HepG2 (cell line): ENCODE results near the gene VPS37B. TPM values are rescaled to one million over a fixed set of nuclear protein-coding genes. Genes with fewer than 3 reads are reported as not detected.

ENCODE experiments used
- CAMTA2 ChIP-seq: sonication (generic); formaldehyde crosslinking; IDR thresholded peaks from 2 replicates; pipeline ENCODE4 v1.4.0; 2020; ENCODE audit warnings: mild to moderate bottlenecking, missing genetic modification reagents, borderline replicate concordance
- CENPX ChIP-seq: sonication (generic); formaldehyde crosslinking; IDR thresholded peaks from 2 replicates; pipeline ENCODE4 v1.9.0; 2021; ENCODE audit warnings: mild to moderate bottlenecking, missing genetic modification reagents, moderate library complexity
- NR2F6 ChIP-seq, 2 experiments: IDR thresholded peaks; 2 replicates each; pipeline ENCODE4 v1.6.1; 2016; ENCODE audit warnings: antibody characterized with exemption in 1 of 2, mild to moderate bottlenecking in 1 of 2
- PPARG ChIP-seq: conservative IDR thresholded peaks from 2 replicates; pipeline ENCODE4 v1.6.1; 2016; ENCODE audit warnings: missing biosample characterization, missing genetic modification reagents
- RAD21 ChIP-seq: fragments of 450-650 bp; formaldehyde crosslinking; IDR thresholded peaks from 2 replicates; pipeline ENCODE4 v1.5.0; 2020; ENCODE audit warnings: mild to moderate bottlenecking
- RFXAP ChIP-seq: sonication (generic); formaldehyde crosslinking; IDR thresholded peaks from 2 replicates; pipeline ENCODE4 v1.4.0; 2020; ENCODE audit warnings: missing genetic modification reagents, borderline replicate concordance
- SMARCE1 ChIP-seq: fragments of 450-650 bp; IDR thresholded peaks from 2 replicates; pipeline ENCODE4 v1.6.1; 2017; ENCODE audit warnings: borderline replicate concordance
- ZBTB3 ChIP-seq: sonication (generic); formaldehyde crosslinking; IDR thresholded peaks from 2 replicates; pipeline ENCODE4 v1.4.0; 2020; ENCODE audit warnings: low read depth, mild to moderate bottlenecking, moderate library complexity, missing genetic modification reagents, borderline replicate concordance
- ZNF234 ChIP-seq: sonication (generic); formaldehyde crosslinking; conservative IDR thresholded peaks from 2 replicates; pipeline ENCODE4 v1.5.1; 2020; ENCODE audit warnings: mild to moderate bottlenecking, missing genetic modification reagents
- ZNF558 ChIP-seq: sonication (generic); formaldehyde crosslinking; IDR thresholded peaks from 2 replicates; pipeline ENCODE4 v1.9.0; 2022; ENCODE audit warnings: mild to moderate bottlenecking, missing genetic modification reagents, borderline replicate concordance
- polyA plus RNA-seq, 8 experiments: library from polyadenylated mRNA; depleted of rRNA in 3 of 8; stranded (reverse) in 7 of 8; unstranded in 1 of 8; fragments of >200 nt; fragmentation: Illumina TruSeq in 4 of 8; extraction: Trizol in 4 of 8; gene quantifications; 2 replicates each; pipeline versions ENCODE4 v1.2.1 to v1.2.3, GENCODE V29; 2011 to 2016; ENCODE audit warnings: low read depth in 4 of 8, missing spikeins in 1 of 8, mixed read lengths in 1 of 8; ENCODE audit not compliant: insufficient read depth in 1 of 8
- total RNA-seq, 5 experiments: library from RNA; depleted of rRNA; stranded (reverse); fragments of >200 nt; fragmentation: Illumina TruSeq; extraction: Trizol; gene quantifications; 2 replicates each; pipeline ENCODE4 v1.2.3, GENCODE V29; 2016; ENCODE audit warnings: low read depth in 1 of 5
- TF ChIP-seq, protein P1 (sequence below): sonication (generic); formaldehyde crosslinking; conservative IDR thresholded peaks from 2 replicates; pipeline ENCODE4 v1.4.0; 2020; ENCODE audit warnings: mild to moderate bottlenecking, missing genetic modification reagents, moderate library complexity
- TF ChIP-seq, protein P2 (sequence below): IDR thresholded peaks from 2 replicates; pipeline ENCODE4 v1.6.1; 2016; ENCODE audit warnings: missing compliant biosample characterization, missing genetic modification reagents, borderline replicate concordance
- TF ChIP-seq, protein P3 (sequence below): sonication (generic); formaldehyde crosslinking; conservative IDR thresholded peaks from 2 replicates; pipeline ENCODE4 v1.4.0; 2020; ENCODE audit warnings: missing genetic modification reagents
- TF ChIP-seq, protein P4 (sequence below): sonication (generic); formaldehyde crosslinking; IDR thresholded peaks from 2 replicates; pipeline ENCODE4 v1.4.0; 2020; ENCODE audit warnings: missing genetic modification reagents, borderline replicate concordance
- TF ChIP-seq, protein P5 (sequence below): sonication (generic); formaldehyde crosslinking; IDR thresholded peaks from 2 replicates; pipeline ENCODE4 v1.4.0; 2020; ENCODE audit warnings: missing genetic modification reagents
- TF ChIP-seq, protein P6 (sequence below): sonication (generic); formaldehyde crosslinking; IDR thresholded peaks from 2 replicates; pipeline ENCODE4 v1.4.0; 2020; ENCODE audit warnings: missing genetic modification reagents, low read depth, mild to moderate bottlenecking, borderline replicate concordance

Gene VPS37B
- total and polyA plus RNA-seq, 2 of the 13 experiments (the other 11 are each of a cell fraction or from before 2014, with no cell fraction given), result 4.6 to 5.3 TPM

DNA sequence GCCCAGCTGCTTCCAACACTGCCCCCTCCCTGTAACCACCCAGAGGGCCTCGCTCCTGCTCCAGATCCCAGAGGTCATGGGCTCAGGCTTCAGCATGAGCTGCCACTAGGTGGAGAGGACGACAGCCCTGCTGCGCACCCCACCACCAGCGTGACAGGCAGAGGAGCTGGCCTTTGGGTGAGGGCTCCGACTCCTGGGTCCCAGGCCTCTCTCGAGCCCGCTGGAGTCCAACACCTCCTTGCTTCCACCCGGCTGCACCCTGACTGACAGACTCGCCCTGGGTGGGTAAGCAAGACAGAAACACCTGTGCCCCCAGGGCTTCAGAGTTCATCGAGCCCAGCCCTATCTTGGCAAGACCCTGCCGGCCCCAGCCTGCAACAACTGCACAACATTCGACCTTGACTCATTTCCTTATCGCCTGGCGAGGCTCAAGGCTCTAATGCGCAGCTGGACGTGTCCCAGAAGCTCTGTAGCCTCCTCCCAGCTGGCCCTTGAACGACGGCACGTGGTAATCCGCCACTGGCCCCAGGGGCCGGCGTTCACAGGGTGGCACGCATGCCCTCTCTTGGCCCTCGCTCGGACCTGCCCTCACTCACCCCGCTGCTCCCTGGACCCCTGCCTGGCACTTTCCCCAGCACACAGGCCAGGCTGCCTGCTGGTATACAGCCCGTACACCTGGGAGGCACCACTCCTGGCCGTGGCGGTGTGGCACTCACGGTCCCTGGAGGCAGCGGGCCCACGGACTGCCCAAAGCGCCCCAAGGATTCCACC lies 28.0 kb downstream of the VPS37B start (continued):
- TF ChIP-seq CENPX (CRISPR knock-in tag) (no peak), RFXAP (CRISPR knock-in tag) (no peak), ZBTB3 (CRISPR knock-in tag) (no peak), SMARCE1 (no peak), NR2F6 (IDR thresholded peaks at IDR 0.05) (no peak), NR2F6 (CRISPR knock-in tag; IDR thresholded peaks at IDR 0.05) (peak; percentile 74), RAD21 (CRISPR knock-in tag) (peak; percentile 74; the same call in 1 of the 2 replicates), ZNF234 (CRISPR knock-in tag) (no peak), PPARG (CRISPR knock-in tag) (no peak), ZNF558 (no peak), CAMTA2 (CRISPR knock-in tag) (no peak)
- TF ChIP-seq, protein P1, sequence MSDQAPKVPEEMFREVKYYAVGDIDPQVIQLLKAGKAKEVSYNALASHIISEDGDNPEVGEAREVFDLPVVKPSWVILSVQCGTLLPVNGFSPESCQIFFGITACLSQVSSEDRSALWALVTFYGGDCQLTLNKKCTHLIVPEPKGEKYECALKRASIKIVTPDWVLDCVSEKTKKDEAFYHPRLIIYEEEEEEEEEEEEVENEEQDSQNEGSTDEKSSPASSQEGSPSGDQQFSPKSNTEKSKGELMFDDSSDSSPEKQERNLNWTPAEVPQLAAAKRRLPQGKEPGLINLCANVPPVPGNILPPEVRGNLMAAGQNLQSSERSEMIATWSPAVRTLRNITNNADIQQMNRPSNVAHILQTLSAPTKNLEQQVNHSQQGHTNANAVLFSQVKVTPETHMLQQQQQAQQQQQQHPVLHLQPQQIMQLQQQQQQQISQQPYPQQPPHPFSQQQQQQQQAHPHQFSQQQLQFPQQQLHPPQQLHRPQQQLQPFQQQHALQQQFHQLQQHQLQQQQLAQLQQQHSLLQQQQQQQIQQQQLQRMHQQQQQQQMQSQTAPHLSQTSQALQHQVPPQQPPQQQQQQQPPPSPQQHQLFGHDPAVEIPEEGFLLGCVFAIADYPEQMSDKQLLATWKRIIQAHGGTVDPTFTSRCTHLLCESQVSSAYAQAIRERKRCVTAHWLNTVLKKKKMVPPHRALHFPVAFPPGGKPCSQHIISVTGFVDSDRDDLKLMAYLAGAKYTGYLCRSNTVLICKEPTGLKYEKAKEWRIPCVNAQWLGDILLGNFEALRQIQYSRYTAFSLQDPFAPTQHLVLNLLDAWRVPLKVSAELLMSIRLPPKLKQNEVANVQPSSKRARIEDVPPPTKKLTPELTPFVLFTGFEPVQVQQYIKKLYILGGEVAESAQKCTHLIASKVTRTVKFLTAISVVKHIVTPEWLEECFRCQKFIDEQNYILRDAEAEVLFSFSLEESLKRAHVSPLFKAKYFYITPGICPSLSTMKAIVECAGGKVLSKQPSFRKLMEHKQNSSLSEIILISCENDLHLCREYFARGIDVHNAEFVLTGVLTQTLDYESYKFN, result no peak
- TF ChIP-seq, protein P2, sequence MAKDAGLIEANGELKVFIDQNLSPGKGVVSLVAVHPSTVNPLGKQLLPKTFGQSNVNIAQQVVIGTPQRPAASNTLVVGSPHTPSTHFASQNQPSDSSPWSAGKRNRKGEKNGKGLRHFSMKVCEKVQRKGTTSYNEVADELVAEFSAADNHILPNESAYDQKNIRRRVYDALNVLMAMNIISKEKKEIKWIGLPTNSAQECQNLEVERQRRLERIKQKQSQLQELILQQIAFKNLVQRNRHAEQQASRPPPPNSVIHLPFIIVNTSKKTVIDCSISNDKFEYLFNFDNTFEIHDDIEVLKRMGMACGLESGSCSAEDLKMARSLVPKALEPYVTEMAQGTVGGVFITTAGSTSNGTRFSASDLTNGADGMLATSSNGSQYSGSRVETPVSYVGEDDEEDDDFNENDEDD (CRISPR knock-in tag), result no peak
- TF ChIP-seq, protein P3, sequence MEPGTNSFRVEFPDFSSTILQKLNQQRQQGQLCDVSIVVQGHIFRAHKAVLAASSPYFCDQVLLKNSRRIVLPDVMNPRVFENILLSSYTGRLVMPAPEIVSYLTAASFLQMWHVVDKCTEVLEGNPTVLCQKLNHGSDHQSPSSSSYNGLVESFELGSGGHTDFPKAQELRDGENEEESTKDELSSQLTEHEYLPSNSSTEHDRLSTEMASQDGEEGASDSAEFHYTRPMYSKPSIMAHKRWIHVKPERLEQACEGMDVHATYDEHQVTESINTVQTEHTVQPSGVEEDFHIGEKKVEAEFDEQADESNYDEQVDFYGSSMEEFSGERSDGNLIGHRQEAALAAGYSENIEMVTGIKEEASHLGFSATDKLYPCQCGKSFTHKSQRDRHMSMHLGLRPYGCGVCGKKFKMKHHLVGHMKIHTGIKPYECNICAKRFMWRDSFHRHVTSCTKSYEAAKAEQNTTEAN, result no peak
- TF ChIP-seq, protein P4, sequence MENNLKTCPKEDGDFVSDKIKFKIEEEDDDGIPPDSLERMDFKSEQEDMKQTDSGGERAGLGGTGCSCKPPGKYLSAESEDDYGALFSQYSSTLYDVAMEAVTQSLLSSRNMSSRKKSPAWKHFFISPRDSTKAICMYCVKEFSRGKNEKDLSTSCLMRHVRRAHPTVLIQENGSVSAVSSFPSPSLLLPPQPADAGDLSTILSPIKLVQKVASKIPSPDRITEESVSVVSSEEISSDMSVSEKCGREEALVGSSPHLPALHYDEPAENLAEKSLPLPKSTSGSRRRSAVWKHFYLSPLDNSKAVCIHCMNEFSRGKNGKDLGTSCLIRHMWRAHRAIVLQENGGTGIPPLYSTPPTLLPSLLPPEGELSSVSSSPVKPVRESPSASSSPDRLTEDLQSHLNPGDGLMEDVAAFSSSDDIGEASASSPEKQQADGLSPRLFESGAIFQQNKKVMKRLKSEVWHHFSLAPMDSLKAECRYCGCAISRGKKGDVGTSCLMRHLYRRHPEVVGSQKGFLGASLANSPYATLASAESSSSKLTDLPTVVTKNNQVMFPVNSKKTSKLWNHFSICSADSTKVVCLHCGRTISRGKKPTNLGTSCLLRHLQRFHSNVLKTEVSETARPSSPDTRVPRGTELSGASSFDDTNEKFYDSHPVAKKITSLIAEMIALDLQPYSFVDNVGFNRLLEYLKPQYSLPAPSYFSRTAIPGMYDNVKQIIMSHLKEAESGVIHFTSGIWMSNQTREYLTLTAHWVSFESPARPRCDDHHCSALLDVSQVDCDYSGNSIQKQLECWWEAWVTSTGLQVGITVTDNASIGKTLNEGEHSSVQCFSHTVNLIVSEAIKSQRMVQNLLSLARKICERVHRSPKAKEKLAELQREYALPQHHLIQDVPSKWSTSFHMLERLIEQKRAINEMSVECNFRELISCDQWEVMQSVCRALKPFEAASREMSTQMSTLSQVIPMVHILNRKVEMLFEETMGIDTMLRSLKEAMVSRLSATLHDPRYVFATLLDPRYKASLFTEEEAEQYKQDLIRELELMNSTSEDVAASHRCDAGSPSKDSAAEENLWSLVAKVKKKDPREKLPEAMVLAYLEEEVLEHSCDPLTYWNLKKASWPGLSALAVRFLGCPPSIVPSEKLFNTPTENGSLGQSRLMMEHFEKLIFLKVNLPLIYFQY (CRISPR knock-in tag), result no peak
- TF ChIP-seq, protein P5, sequence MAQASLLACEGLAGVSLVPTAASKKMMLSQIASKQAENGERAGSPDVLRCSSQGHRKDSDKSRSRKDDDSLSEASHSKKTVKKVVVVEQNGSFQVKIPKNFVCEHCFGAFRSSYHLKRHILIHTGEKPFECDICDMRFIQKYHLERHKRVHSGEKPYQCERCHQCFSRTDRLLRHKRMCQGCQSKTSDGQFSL (CRISPR knock-in tag), result peak; percentile 70
- TF ChIP-seq, protein P6, sequence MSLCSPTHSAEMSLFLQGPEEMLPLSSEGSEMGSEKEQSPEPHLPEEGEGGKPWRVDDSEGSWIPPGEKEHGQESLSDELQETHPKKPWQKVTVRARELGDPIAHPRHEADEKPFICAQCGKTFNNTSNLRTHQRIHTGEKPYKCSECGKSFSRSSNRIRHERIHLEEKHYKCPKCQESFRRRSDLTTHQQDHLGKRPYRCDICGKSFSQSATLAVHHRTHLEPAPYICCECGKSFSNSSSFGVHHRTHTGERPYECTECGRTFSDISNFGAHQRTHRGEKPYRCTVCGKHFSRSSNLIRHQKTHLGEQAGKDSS (CRISPR knock-in tag), result no peak
